NB4 (cell line): ENCODE data around the gene KCNAB1.

ENCODE experiments used
- MAX ChIP-seq: IDR thresholded peaks from 2 replicates; pipeline ENCODE4 v1.6.1; 2011; ENCODE audit warnings: low read depth, low read length
- MYC ChIP-seq: IDR thresholded peaks from 2 replicates; pipeline ENCODE4 v1.6.1; 2011; ENCODE audit warnings: low read depth, low read length
- POLR2A ChIP-seq: IDR thresholded peaks from 2 replicates; pipeline ENCODE4 v1.6.1; 2011; ENCODE audit warnings: mild to moderate bottlenecking; ENCODE audit not compliant: insufficient read length; ENCODE audit errors: extremely low read depth
- TF ChIP-seq, protein P1 (sequence below): IDR thresholded peaks from one replicate; pipeline ENCODE4 v1.5.1; 2012; ENCODE audit warnings: low read depth, low read length

GRCh38 chr3:156207802-156208685, 87.7 kb downstream of the KCNAB1 start:
- TF ChIP-seq, protein P1, sequence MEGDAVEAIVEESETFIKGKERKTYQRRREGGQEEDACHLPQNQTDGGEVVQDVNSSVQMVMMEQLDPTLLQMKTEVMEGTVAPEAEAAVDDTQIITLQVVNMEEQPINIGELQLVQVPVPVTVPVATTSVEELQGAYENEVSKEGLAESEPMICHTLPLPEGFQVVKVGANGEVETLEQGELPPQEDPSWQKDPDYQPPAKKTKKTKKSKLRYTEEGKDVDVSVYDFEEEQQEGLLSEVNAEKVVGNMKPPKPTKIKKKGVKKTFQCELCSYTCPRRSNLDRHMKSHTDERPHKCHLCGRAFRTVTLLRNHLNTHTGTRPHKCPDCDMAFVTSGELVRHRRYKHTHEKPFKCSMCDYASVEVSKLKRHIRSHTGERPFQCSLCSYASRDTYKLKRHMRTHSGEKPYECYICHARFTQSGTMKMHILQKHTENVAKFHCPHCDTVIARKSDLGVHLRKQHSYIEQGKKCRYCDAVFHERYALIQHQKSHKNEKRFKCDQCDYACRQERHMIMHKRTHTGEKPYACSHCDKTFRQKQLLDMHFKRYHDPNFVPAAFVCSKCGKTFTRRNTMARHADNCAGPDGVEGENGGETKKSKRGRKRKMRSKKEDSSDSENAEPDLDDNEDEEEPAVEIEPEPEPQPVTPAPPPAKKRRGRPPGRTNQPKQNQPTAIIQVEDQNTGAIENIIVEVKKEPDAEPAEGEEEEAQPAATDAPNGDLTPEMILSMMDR, result no peak
- TF ChIP-seq MYC, result no peak
- TF ChIP-seq MAX, result no peak
- no peak for TF ChIP-seq POLR2A
